Measurements from ENCODE around the gene GABPB1. TPM values are rescaled to one million over a fixed set of nuclear protein-coding genes. Genes with fewer than 3 reads are reported as not detected.
A peak's percentile ranks its signal among the peaks of the same experiment; 100 is the strongest.
"Not testable (repeated sequence)": the region's sequence is repeated elsewhere in the genome, so short reads cannot be mapped to it uniquely, and the experiment has no call there.

GABPB1 gene
- total RNA-seq, result 58.2 and 85.0 TPM in 2 replicates

GRCh38 chr15:50354838-50355618 lies at the start of gene GABPB1:
GABPB1 (minus strand) TSS chr15:50355198; CDS start chr15:50309798, 45,400 bp downstream.
- peaks cover 7% of the 10 kb centered on the region for H3K36me3 ChIP-seq (ENCODE audit: control insufficient read depth, insufficient read depth, low read length)
- H3K4me3 ChIP-seq (ENCODE audit: low read depth, low read length), result peak within 1 kb of the TSS; percentile 93
- FAIRE-seq, result no peak
- H3K27me3 ChIP-seq (ENCODE audit: control insufficient read depth, insufficient read depth, low read length), result no peaks in the 10 kb centered on the region
- TF ChIP-seq, protein P1, sequence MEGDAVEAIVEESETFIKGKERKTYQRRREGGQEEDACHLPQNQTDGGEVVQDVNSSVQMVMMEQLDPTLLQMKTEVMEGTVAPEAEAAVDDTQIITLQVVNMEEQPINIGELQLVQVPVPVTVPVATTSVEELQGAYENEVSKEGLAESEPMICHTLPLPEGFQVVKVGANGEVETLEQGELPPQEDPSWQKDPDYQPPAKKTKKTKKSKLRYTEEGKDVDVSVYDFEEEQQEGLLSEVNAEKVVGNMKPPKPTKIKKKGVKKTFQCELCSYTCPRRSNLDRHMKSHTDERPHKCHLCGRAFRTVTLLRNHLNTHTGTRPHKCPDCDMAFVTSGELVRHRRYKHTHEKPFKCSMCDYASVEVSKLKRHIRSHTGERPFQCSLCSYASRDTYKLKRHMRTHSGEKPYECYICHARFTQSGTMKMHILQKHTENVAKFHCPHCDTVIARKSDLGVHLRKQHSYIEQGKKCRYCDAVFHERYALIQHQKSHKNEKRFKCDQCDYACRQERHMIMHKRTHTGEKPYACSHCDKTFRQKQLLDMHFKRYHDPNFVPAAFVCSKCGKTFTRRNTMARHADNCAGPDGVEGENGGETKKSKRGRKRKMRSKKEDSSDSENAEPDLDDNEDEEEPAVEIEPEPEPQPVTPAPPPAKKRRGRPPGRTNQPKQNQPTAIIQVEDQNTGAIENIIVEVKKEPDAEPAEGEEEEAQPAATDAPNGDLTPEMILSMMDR (IDR thresholded peaks at IDR 0.05; ENCODE audit: insufficient read depth, low read length, severe bottlenecking), result no peak
- DNase-seq (ENCODE audit: low read depth), result peak; percentile 77

GRCh38 chr15:50391561-50391960 lies 36.6 kb upstream of the GABPB1 start:
- not testable (repeated sequence) for DNase-seq (ENCODE audit: low read depth); H3K36me3 ChIP-seq (ENCODE audit: control insufficient read depth, insufficient read depth, low read length); FAIRE-seq; H3K27me3 ChIP-seq (ENCODE audit: control insufficient read depth, insufficient read depth, low read length); H3K4me3 ChIP-seq (ENCODE audit: low read depth, low read length)

- no peaks in the 10 kb centered on the region for H3K27me3 ChIP-seq (ENCODE audit: control insufficient read depth, insufficient read depth, low read length)
- TF ChIP-seq, protein P1 (IDR thresholded peaks at IDR 0.05; ENCODE audit: insufficient read depth, low read length, severe bottlenecking), result no peak
- DNase-seq (ENCODE audit: low read depth), result peak; percentile 20
- H3K4me3 ChIP-seq (ENCODE audit: low read depth, low read length), result no peak overlapping the region
- no peaks in the 10 kb centered on the region for H3K36me3 ChIP-seq (ENCODE audit: control insufficient read depth, insufficient read depth, low read length)
- FAIRE-seq, result no peak
These were observed 35.7 kb upstream of the GABPB1 start for GRCh38 chr15:50390554-50391264.

DNA sequence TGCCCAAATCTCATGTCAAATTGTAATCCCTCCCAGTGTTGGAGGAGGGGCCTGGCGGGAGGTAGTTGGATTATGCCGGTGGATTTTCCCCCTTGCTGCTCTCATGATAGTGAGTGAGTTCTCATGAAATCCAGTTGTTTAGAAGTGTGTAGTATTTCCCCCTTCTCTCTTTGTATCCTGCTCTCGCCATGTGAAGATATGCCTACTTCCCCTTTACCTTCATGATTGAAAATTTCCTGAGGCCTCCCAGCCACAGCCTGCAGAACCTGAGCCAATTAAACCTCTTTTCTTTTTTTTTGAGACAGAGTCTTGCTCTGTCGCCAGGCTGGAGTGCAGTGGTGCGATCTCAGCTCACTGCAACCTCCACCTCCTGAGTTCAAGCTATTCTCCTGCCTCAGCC lies 27.4 kb upstream of the GABPB1 start:
- not testable (repeated sequence) for DNase-seq (ENCODE audit: low read depth); H3K4me3 ChIP-seq (ENCODE audit: low read depth, low read length); H3K36me3 ChIP-seq (ENCODE audit: control insufficient read depth, insufficient read depth, low read length); FAIRE-seq; H3K27me3 ChIP-seq (ENCODE audit: control insufficient read depth, insufficient read depth, low read length)

- no peak for FAIRE-seq
- H3K36me3 ChIP-seq (ENCODE audit: control insufficient read depth, insufficient read depth, low read length), result no peaks in the 10 kb centered on the region
- no peak overlapping the region for H3K4me3 ChIP-seq (ENCODE audit: low read depth, low read length)
- H3K27me3 ChIP-seq (ENCODE audit: control insufficient read depth, insufficient read depth, low read length), result no peaks in the 10 kb centered on the region
- no peak for DNase-seq (ENCODE audit: low read depth)
- TF ChIP-seq, protein P1 (IDR thresholded peaks at IDR 0.05; ENCODE audit: insufficient read depth, low read length, severe bottlenecking), result no peak
These were observed 26.4 kb upstream of the GABPB1 start for GRCh38 chr15:50381438-50381837.

DNA sequence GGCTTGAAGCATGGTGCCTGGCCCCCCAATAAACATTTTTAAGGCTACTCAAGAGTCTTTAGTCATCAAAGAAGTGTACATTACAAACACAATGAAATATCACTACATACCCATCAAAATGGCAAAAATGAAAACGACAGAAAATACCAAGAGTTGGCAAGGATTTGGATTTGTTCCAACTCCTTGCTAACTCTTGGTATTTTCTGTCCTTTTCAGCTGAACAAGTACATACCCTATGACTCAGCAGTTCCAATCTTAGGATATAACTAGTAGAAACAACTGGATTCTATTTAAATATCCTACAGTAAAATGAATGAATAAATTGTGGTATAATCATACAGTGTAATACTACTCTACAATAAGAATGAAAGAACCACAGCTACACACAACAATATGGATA lies 25.1 kb upstream of the GABPB1 start:
- TF ChIP-seq, protein P1 (IDR thresholded peaks at IDR 0.05; ENCODE audit: insufficient read depth, low read length, severe bottlenecking), result no peak
- DNase-seq (ENCODE audit: low read depth), result no peak
- Histone ChIP-seq H3K27me3 (ENCODE audit: control insufficient read depth, insufficient read depth, low read length) (no peaks in the 10 kb centered on the region), H3K36me3 (ENCODE audit: control insufficient read depth, insufficient read depth, low read length) (no peaks in the 10 kb centered on the region), H3K4me3 (ENCODE audit: low read depth, low read length) (no peak overlapping the region)
- FAIRE-seq, result no peak

DNA sequence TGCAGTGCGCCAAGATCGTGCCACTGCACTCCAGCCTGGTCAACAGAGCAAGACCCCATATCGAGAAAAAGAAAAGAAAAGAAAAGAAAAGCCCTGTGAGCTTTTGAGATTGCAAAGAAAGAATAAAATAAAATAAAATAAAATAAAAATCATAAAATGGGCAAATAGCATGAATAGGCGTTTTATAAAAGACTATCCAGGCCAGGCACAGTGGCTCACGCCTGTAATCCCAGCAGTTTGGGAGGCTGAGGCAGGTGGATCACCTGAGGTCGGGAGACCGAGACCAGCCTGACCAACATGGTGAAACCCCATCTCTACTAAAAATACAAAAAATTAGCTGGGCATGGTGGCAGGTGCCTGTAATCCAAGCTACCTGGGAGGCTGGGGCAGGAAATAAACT lies 24.4 kb upstream of the GABPB1 start:
- H3K36me3 ChIP-seq (ENCODE audit: control insufficient read depth, insufficient read depth, low read length); FAIRE-seq; DNase-seq (ENCODE audit: low read depth): not testable (repeated sequence)

More for the DNA sequence above, 24.4 kb upstream of the GABPB1 start:
- not testable (repeated sequence) for H3K27me3 ChIP-seq (ENCODE audit: control insufficient read depth, insufficient read depth, low read length); H3K4me3 ChIP-seq (ENCODE audit: low read depth, low read length)
